GM18858 (cell line): ENCODE results near the gene NCOA5.
A peak's percentile ranks its signal among the peaks of the same experiment; 100 is the strongest.
"Not testable (repeated sequence)": the region's sequence is repeated elsewhere in the genome, so short reads cannot be mapped to it uniquely, and the experiment has no call there.

ENCODE experiments used
- ATAC-seq: cut with Tn5 transposase; IDR thresholded peaks from one replicate; pipeline ENCODE4 v1.9.1; 2021; ENCODE audit not compliant: unreplicated experiment

NCOA5 gene

DNA sequence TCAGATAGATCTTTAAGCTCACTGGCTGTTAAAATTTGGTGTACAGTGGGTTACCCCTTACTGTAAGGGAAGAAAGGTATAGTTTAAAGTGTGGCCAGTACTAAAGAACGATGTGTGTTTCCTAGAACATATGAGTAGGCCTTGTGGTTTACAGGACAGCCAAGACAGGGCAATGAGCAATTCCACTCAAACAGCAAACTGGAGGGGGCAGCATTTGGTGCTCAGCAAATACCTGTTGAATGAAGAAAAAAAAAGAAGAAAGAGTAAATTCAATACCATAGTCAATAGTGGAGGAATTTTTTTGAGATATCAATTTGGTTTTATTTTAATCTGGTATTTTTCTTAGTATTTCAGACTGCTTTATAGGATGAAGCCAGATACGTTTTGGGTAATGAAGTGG, 3.8 kb upstream of the NCOA5 start:
- ATAC-seq: no peak

DNA sequence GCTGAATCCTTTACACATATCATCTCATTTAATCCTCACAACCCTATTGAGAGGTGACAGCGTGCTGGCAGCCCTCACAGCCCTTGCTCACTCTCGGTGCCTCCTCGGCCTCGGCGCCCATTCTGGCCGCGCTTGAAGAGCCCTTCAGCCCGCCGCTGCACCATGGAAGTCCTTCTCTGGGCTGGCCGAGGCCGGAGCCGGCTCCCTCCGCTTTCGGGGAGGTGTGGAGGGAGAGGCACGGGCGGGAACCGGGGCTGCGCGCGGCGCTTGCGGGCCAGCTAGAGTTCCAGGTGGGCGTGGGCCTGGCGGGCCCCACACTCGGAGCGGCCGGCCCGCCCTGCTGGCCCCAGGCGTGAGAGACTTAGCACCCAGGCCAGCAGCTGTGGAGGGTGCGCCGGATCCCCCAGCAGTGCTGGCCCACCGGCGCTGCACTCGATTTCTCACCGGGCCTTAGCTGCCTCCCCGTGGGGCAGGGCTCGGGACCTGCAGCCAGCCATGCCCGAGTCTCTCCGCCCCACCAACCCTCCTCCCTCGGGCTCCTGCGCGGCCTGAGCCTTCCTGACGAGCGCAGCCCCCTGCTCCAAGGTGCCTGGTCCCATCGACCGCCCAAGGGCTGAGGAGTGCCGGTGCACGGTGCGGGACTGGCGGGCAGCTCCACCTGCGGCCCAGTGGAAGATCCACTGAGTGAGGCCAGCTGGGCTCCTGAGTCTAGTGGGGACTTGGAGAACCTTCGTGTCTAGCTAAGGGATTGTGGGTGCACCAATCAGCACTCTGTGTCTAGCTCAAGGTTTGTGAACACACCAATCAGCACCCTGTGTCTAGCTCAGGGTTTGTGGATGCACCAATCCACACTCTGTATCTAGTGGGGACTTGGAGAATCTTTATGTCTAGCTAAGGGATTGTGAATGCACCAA, 2.1 kb upstream of the NCOA5 start:
- not testable (repeated sequence) for ATAC-seq

DNA sequence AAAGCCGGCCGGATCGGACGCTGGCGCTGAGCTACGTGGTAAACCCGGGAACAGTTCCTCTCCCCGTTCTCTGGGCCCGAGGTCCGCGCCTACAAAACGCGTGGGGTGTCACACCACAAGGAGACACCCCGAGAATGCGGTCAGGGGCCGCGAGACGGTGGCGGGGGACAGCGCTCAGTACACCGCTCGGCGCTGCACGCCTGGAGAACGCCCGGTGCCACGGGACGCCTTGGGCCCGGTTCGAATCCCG, 670 bp downstream of the NCOA5 start:
- peak; percentile 12 for ATAC-seq

DNA sequence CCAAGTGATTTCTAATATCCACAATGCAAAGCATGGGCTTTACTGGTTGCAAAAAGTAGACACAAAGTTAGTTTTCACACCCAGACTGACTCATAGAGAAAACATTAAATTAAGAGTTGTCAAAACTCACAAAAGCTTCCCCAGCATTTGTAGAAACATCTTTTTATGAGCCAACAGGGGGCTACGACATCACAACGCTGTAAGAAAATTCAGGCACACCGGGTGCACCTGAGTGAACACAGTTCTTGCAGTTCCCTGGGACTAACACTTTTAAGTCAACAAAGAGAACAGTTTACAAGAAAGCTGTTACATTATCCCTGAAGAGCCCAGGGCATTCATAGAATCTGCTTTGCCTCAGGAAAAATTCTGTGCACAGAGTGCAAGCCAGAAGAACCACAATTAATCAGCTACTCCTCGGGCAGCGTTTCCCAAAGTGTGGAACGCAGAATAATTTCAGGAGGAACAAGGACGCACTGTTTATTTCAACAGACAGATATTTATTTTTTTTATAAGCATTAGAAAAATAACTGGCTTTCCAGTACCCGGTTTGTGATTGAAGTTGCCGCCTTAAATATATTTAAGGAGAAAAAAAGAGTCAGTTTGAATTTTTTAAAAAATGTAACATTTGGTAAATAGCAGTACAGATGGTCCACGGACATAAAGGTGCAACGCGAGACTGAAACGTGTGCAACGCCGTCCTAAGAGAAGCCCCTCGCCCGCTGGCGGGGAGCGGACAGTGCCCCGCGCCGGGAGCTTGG, 1.2 kb downstream of the NCOA5 start:
- no peak for ATAC-seq

DNA sequence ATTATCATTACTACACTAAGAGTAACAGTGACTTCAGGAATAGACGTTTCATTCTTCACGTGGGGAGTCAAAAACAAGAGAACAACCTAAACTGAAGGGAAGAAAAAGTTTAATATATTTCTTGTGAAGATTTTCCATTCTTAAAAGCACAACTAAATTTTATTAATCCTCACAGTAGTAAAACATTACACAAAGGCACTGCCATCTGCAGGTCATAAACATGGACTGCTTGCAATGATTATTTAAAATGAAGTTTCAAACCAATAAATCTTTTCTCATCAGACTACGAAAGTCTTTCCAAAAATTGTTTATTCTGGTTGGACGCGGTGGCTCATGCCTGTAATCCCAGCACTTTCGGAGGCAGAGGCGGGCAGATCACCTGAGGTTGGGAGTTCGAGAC, 2.6 kb downstream of the NCOA5 start:
- no peak for ATAC-seq

DNA sequence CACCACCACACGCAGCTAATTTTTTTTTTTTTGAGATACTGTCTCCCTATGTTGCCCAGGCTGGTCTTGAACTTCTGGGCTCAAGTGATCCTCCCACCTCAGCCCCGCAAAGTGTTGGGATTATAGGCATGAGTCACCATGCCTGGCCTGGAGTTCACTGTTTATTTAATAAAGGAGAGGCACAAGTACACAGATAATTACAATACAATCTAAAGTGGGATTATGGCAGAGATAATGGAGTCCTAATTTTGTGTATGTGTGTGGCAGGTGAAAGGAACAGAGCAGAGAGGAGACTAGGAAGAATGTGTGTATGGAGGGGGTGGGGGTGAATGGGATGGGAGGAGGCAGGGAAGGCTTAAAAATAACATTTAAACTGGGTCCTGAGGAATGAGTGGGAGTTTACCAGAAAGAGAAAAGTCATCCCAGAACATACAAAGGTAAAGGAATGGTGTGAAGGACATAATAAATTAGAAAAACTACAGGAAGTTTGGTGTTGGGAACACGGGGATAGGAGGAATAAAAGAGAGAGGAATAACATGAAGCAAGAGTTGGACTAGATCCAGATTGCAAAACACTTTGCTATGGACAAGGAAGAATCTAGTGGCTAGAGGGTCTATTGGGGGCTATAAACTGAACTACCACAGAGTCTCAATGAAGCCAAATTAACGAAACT, 4.4 kb downstream of the NCOA5 start:
- no peak for ATAC-seq

DNA sequence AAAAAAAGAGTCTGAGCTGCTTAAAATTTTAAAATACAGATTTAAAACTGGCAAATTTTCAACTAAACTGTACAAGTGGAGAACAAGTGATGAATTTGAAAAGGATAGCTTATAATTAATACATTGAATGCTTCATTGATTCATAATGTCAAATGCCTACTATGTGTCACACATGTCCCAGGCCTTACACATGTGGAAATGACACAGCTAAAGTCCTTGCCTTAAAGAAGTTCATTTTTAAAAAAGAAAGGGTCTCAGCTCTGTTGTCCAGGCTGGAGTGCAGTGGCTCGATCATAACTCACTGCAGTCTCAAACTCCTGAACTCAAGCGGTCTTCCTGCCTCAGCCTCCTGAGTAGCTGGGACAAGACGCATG, 5.0 kb downstream of the NCOA5 start:
- no peak for ATAC-seq

DNA sequence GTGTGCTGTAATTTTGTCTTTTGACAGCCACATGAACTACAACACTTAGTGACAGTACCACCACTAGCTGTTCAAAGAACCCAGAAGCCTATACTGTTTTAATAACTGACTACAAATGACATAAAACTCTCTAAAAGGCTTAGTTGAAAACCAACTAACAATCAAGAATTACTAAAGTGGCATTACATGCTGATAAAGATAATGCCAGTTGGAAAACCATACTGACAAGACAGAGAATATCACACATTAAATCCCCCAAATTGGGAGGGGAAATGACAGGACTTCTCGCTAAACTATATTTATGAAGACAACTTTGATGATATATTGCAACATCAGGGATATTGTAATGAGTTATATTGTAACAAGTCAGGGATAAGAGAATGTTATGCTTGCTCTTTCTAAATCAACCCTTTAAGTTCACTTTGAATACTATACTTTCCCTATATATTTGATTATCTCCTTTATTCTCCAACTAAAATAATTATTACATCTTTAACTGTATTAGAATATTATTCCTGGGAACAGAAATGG, 6.2 kb downstream of the NCOA5 start:
- no peak for ATAC-seq

DNA sequence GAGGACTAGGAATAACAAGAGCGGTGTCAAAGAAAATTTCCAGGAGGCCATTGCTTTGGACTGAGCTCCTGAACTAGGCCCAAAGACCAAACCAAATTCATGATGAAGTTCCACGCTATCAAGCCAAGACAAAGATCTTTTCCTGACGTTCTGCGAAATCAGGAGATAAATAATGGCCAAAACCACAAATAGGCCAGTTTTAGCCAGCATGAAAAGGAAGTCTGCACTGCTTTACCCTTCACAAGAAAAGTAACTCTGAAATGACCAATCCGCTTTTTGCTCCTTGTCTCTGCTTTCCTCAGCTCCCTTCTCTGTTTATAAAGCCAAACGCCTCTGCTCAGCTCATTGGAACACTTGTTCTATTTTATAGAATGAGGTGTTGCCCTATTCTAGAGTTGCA, 6.7 kb downstream of the NCOA5 start:
- no peak for ATAC-seq

DNA sequence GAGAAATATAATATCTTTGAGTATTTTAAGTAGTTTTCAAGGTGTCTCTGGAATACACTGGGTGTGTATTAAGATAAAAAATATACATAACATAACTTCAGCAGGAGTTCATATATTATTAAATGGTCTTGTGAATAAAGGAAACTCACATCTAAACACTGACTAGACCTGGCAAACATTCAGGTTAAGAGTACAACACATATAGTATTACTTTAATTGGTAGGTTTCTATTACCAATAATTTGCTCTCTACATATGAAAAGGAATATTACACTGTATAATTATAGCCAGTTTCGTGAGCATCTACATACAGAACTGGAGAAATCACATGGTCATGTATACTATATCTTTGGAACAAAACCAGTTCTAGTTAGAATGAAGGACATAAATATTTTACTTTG, 8.7 kb downstream of the NCOA5 start:
- no peak for ATAC-seq

DNA sequence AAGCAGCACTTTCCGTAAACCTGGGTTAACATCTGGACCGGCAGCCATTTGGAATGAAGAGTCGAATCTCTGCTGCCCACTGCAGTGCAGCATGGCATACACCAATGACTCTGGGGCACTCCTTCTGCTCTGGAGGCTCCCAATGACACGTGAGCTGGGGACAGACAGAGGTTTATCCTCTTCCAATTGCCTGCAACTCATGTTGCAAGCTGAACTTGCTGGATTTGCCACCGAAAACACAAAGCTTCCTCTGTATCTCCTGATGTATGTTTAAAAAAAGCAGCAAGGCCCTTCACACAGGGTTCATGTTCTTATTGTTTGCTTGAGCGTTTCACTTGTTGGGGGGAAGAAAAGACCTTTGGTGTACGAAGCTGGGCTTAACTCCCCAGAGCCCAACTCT, 10.8 kb downstream of the NCOA5 start:
- ATAC-seq: no peak

DNA sequence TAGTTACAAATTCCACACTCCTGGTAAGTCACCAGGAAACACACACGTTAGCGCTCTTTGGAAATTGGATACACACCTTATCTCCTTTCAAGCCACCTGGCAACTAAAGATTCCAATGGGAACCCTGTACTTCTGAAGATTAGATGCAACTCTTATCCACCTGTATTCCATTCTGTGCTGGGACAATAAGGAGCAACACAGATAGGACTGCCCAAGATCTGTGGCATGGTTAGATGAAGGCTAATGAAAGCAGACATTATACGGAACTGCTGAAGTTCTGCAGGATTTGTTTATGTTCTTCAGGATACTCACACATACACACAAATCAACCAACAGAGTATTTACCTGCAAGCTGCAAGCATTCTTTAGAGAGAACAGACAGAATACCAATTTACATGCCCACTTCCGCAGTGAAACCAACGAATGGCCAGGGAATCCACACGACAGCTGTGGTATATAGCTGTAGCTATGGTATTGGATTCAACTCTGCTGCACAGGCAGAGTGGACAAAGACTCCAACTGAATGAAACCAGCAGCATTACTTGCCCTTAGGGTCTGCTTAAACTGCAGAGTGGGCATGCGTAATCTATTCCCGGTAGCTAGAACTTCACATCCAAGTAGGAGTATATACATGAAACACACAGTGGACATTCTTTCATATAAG, 12.0 kb downstream of the NCOA5 start:
- no peak for ATAC-seq

DNA sequence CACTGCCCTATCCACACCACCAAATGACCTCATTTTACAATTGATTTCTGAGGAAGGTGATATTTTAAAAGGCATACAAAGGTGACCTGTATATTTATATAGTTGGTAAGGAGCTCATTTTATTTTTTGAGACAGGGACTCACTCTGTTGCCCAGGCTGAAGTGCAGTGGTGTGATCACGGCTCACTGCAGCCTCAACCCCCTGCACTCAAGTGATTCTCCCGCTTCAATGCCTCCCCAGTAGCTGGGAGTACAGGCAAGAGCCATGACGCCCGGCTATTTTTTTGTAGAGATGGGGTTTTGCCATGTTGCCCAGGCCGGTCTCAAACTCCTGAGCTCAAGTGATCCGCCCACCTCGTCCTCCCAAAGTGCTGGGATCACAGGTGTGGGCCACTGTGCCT, 13.0 kb downstream of the NCOA5 start:
- ATAC-seq: no peak

DNA sequence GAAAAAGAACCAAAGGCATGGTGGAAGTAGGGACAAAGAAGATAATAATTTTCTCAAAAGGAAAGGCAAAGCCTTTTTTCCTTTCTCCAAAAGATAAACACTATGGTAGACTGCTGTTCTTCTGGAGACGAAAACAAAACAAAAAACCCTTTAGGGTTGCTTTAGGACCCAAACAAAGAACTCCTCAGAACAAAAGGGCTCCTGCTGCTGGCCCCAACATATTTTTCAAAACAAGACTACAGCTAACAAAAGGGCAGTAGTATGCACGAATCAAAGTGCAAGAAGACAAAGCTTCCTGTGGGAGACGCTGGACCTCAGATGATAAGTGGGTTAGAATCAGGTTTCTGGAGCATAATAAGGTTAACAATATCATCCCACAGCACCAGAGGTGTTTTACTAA, 15.8 kb downstream of the NCOA5 start:
- no peak for ATAC-seq

DNA sequence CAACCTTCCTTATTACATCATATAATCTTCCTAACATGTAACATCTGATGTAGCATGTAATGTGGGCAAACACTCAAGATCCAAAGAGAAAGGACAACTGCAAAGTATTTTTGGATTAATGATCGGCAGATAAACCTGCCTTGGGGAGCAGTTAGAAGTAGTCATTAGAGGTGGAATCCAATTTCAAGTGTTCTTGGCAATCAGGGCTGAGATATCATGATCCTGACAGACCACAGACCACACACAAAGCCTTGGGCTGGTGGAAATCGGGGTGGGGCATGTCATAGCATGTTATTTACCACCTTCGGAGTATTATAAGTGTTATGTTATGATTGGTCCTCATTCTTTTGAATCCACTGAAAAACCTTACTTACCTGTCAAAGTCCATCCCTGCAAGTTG, 16.3 kb downstream of the NCOA5 start:
- ATAC-seq: no peak

DNA sequence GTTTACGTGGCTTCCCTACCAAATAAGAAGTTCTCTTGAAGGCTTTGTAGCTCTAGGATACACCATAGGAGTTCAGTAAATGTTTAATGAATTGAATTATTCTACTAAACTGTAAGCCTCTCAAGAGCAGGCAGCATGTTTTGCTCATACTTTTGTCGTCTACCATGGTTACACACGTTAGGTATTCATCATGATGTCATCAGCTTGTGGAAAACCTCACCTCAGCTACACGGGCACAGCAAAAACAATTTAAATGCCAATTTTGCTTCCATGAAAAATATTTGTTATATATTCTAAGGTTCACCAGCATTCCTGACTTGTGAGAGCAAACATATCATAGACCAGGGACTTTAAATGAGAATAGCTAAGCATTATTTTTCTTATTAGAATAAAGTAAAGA, 16.7 kb downstream of the NCOA5 start:
- no peak for ATAC-seq

DNA sequence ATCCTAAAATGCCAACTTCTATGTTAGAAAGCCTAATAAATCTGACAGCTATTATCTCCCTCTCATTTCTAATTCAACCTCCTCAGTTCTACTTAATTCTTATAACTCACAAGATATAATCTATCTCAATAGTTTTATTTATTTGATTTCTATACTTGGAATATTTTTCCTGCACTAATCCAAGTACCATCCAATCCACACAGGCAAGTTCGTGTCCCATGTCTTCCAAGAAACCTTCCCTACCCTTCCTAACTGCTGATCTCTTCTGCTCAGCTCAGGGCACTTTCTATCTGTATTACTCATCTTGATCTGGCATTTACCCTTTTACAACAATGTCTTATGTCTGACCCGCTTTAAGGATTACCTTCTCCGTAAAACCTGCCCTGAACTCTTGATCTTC, 18.2 kb downstream of the NCOA5 start:
- ATAC-seq: no peak

DNA sequence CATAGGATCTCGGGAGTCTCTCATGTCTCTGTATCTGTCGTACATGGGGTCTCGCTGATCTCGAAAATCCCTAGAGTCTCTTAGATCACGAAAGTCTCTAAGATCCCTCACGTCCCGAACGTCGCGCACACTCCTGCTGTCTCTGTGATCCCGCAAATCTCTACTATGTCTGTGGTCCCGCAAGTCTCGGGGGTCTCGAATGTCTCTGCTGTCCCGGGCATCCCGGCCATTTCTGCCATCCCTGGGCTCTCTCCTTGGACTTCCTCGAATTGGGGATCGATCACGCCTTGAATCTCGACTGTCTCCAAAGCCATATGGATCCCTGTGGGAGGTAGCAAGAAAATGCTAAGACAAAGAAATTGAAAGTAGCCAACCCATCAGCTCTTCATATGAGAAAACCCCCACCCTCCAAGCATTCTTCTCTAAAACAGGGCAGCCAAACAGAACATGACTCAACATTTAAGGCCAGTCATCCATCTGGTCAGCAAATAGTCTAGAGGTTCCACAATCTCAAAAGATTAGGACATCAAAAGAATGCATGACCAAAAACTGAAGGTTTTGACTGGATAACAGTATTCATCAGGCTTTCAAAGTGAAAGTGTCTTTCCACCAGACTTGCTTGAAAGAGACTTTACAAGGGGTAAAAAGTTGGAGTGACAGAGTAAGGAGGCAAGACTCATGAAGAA, 19.4 kb downstream of the NCOA5 start:
- ATAC-seq: no peak

DNA sequence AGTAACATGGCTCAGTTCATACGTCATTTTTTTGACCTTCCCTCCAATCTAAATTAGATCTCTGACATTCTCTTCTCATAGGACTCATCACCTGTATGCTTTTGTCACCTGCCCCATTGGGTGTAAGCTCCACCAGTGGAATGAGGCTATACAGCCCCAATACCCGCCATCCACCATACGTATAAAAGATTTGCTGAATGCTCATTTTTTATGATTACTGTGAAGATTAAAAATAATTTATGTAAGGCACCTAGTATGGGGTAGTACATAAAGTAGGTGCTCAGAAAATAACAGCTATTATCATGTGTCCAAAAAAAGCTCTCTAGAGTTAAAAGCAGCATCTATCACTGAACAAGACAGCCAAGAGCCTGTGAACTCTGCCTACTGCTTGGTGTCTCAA, 24.1 kb downstream of the NCOA5 start:
- no peak for ATAC-seq

DNA sequence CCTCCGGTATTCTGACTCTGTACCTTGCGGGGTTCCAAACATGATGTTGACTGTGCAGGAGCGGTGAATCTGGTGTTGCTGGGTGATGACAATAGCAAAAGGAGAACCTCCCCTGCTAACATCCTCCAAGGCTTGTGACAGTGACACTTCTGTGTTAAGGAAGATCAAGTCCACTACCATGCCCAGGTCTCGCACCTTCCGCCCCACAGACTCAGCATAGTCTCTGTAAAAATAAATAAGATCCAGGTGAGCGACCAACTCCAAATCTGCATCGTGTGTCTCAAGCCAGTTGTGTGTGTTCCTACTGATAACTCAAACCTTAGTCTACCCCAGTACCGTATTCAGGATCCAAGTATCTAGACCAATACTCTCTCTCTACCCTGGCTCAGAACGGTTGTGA, 24.8 kb downstream of the NCOA5 start:
- ATAC-seq: no peak

DNA sequence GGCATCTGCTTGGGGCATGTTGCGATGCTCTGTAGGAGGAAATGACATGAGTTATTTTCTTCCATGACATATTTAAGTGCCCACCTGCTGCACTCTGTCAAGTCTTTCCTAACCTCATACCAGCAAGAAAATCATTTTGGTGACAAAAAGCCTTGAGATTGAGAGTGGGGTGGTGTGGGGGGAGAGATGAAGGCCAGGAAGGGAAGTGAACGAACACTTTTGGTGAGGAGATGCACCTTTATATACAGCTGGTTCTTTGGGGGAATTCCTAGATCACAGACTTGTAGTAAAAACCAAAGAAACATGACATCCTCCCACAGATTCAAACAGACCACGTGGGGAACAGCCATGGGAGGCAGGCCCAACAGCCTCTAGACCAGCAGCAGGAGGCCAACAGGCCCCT, 26.1 kb downstream of the NCOA5 start:
- no peak for ATAC-seq
